ENCODE data around the gene ACBD7.

DNA sequence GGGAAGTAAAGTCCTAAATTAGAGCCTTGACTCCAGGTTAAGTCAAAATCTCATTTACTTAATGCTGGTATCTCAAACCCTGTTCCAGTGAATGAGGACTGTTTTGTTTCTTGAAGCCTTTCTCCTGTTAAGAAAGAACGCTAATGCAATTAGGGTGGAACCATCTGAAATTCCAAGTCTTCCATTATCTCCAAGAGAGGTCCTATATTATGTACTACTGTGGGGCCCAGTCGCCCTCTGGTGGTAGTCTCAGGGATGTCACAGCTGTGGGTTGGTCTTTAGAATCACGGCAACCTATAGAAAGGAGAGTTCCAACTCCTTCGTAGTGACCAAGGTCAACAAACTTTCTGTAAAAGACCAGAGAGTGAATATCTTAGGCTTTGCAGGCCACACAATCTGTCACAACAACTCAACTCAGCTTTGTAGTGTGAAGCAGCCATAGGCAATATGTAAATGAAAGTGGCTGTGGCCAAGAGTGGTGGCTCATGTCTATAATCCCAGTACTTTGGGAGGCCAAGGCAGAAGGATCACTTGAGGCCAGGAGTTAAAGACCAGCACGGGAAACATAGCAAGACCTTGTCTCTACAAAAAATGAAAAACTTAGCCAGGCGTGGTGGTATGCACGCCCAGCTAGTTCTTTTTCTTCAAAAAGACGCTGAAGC, 17.9 kb upstream of the ACBD7 start:
- TF ChIP-seq, protein P1, sequence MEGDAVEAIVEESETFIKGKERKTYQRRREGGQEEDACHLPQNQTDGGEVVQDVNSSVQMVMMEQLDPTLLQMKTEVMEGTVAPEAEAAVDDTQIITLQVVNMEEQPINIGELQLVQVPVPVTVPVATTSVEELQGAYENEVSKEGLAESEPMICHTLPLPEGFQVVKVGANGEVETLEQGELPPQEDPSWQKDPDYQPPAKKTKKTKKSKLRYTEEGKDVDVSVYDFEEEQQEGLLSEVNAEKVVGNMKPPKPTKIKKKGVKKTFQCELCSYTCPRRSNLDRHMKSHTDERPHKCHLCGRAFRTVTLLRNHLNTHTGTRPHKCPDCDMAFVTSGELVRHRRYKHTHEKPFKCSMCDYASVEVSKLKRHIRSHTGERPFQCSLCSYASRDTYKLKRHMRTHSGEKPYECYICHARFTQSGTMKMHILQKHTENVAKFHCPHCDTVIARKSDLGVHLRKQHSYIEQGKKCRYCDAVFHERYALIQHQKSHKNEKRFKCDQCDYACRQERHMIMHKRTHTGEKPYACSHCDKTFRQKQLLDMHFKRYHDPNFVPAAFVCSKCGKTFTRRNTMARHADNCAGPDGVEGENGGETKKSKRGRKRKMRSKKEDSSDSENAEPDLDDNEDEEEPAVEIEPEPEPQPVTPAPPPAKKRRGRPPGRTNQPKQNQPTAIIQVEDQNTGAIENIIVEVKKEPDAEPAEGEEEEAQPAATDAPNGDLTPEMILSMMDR (IDR thresholded peaks at IDR 0.05) = peak; percentile 25 to 73 (median 67)
- TF ChIP-seq POLR2AphosphoS5 (IDR thresholded peaks at IDR 0.05; ENCODE audit: insufficient read depth in 1 of 2, low read depth in 1 of 2) = peak in 1 of 2 donors; percentile 21

Measured in vagina (tissue), 2 donors.